HG03025 (cell line): ENCODE data around the gene FAM50B.

ENCODE experiments used
- ATAC-seq: cut with Tn5 transposase; IDR thresholded peaks from one replicate; pipeline ENCODE4 v1.9.1; 2021; ENCODE audit warnings: mild to moderate bottlenecking, moderate library complexity; ENCODE audit not compliant: unreplicated experiment, low FRiP score

The FAM50B gene

DNA sequence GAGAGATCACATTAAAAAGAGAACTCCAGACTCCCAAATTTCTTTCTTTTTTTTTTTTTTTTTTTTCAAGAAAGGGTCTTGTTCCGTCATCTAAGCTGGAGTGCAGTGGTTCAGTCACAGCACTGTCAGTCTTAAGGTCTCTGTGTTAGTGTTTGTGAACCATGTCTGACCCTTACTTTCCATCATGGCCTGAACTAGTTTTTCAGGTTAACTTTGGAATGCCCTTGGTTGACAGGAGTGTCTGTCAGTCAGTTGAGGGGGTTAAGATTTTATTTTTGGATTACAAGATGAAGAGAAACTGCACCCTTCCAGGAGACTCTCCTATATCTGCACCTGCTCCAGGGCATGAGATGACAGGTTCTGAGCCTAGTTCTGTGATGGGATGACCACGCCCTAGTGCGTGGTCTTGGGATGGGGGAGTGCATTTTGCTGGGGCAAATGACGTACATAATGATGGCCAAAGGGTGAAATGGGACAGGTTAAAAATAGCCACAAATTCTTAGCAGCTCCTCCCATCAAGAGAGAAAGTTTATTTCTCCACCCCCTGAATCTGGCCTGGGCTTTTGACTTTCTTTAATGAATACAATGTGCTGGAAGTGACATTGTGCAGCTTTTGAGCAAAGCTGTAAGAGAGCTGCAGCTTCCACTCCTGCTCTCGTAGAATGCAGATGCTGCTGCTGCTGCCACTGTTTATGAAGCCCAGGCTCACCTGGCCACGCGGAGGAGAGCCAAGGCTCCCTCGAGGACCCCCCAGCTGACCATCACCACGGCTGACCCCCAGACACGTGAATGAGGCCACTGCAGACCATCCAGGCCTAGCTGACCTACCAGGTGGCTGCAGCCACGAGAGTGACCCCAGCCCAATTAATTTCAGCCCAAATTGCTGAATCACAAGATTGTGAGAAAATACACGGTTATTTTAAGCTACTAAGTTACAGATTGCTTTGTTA is 29.7 kb upstream of the FAM50B start:
- no peak for ATAC-seq

DNA sequence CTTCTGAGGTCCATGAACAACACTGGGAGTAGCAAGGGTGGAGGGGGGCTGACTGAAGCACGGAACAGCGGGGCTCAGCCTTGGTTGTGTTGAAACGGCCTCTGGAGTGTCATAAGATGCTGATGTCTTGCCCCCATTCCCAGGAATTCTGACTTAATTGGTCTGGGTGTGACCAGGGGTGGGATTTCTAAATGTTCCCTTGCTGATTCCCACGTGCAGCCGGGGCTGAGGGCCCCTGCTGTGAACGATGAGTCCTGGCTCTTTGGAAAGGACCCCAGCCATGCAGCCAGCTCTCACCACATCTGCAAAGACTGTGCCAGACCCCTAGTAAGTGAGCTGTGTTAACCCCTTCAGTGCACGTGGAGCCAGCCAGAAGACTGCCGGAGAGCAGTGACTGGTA is 28.6 kb upstream of the FAM50B start:
- no peak for ATAC-seq

DNA sequence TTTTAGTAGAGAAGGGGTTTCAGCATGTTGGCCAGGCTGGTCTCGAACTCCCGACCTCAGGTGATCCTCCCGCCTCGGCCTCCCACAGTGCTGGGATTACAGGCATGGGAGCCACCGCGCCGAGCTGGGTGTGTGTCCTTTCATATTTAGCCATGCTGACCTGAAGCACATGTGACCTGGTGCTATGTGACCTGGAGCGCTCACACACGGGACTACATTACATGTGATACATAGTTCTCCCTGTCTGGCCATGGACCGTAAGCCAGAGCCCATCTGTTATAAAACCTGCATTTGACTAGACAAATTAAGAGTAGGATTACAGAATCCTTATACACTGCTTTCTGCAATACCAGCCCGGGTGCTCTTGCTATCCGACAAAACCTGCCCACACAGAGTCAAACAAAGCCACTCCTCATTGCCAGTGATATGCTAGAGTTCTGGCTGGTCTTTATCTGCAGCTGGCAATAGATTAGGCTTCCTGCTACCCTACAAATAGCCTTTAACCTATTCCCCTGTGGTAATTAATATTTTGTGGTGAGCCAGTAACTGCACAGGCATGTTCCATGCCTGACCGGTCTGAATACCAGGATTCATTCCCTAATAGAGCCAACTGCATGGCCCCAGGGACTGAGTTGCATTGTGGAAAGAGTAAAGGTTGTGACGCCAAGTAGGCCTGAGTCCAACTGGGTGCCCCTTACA is 26.3 kb upstream of the FAM50B start:
- no peak for ATAC-seq

DNA sequence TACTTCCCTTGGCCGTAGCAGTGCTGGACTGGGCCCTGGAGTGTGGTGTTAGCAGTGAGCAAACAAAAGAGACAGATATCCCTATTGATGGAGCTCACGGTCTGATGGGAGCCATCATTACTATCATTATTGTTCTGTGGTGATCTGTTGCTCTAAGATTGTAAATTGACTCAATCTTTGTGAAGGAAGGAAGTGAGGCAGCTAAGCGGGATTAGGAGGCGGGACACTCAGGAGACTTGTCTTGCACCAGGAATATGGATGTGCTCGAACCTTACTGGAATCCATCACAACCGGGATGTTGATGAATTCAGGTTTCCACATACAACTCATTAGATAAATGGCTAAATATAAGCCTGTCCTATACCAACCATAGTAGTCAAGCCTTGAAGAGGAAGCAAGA is 25.5 kb upstream of the FAM50B start:
- ATAC-seq, result no peak

DNA sequence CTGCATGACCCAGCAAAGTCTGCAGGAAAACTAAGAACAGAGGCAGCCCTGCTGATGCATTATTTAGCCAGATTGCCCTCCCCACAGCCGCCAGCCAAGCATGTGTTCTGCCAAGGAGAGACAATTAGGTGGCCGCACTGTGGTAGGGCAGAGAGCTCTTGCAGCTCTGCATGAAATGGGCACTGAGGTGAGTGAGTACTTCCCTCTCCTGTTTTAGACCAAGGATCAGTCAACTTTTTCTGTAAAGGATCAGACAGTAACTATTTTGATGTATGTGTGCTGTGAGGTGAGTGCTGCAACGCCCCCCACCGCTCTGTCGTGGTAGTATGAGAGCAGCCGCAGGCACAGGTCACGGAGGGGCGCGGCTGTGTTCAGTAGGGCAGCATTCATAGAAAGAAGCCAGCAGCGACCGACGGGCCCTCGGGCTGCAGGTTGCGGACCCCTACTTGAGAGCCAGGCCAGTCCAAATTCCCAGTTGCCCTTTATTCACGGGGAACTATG is 23.8 kb upstream of the FAM50B start:
- no peak for ATAC-seq

DNA sequence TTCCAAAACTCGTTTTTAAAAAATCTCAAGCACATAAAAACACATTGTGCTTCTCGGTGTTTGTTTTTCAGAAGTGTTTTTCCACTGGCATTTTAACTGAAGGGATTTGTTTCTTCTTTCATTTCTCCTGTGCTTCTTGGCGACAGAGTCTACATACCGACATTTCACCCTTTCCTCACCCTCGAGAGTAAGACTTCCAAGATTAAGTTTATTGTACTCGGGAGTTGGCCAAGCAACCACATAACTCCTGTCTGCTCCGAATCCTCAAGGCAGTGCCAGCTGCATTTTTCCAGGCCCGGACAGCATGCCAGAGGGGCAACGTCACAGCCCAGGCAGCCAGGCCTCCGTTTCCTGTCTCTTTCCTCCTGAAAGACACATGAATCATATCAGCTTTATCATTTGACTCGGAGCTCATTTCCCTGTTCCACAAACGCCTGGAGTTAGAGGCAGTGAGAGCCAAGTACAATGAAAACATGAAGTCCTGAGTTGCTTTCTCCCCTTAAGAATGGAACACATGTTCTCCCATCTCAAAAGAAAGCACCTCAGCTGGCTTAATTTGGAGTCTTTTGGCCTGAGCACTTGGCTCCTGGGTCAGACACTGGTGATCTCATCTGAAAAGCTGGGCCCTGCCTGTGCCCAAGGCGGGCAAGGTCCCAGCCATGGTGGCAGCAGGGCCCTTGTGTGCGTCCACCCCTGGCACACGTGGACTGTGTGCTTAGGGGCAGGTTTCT is 23.2 kb upstream of the FAM50B start:
- no peak for ATAC-seq

DNA sequence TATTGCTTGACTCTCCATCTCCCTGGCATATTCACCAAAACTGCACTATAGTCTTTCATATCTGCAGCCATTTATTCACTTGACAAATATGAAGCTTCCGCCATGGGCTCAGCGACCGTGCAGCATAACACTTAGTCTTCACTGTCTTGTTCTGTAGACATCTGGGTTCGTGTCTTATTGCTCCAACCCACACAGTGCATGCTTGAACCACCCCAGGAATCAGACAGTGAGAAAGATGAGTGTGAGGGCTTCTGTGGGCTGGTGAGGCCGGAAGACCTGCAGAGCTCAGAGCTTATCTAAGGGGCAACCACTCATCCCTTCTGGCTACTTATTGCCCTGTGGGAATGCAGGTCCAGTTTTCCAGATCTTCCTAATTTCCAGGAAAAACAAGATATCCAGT is 19.9 kb upstream of the FAM50B start:
- ATAC-seq, result no peak

DNA sequence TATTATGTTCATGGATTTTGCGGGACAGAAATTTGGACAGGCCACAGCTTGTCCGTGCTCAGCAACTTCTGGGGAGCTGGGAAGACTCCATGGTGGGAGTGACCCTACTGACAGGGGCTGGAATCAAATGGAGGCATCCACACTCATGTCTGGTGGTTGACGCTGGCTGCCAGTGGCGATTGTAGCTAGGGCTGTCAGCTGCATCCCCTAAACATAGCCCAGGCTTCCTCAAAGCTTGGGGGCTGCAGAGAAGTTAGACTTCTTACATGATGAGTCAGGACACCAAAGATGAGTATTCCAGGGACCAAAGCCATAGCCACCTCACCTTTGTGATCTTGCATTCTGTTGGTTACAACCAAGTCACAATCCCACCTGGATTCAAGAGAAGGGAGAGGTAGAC is 18.4 kb upstream of the FAM50B start:
- no peak for ATAC-seq

DNA sequence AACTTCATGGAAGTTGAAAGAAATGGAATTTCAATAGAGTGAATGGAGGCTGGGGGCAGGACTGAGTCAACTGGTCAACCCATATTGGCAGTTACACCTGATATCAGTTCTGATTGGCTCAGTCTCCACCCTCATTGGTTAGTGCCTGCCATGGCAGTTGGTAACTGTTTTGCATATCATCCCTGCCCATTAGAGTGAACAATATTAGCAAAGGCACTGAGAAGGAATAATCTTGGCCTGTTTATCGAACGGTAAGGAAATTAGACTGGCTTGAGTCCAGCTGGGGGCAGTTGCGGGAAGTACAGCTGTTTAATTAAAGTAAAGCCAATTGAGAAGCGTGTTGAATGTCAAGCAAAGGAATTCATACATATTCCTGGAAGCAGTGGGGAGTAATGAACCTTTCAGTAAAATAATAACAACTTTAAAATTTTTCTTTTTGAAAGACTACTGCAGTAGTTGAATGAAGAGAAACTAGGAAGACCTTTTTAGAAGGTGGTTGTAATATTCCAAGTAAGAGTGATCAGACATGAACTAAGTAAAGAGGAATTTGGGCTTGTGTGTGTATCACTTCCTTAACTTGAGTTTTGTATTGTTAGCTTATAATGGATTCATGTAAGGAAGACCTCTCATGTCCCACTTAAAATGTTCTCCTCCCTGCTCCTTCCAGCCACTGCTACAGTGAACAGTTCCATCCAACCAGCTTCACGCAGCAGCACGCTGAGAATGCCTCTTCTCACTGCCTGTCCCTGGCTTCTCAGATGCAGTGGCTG is 17.2 kb upstream of the FAM50B start:
- ATAC-seq, result no peak

DNA sequence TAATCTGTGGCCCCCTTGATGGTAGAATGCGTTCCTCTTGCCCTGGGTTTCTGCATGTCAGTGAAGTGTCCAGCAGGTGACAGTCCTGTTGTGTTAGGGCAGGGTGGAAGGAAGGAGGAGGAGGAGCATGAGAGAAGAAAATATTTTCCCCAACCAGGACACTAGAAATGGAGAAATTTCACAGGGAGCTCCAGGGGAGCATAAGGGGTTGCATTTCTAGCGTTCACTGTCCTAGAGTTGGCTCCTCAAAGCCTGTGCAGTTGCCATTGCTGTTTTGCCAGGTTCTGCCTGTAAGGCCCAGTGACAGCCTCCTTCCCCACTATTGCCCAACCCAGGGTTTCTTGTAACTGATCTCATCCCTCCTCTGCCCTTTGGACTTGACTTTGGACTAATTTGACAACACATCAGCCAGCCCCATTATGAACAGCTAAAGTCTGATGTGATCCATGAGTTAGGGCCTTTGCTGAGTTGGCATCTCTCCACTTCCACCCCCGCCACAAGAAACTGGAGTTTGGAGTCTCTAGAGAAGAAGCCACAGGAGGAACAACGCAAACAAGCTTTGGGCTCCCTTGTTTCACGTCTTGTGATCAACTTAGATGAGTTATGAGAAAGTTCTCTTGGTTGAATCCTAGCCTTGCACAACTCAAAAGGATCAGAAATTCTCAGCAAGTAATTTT is 14.0 kb upstream of the FAM50B start:
- no peak for ATAC-seq

DNA sequence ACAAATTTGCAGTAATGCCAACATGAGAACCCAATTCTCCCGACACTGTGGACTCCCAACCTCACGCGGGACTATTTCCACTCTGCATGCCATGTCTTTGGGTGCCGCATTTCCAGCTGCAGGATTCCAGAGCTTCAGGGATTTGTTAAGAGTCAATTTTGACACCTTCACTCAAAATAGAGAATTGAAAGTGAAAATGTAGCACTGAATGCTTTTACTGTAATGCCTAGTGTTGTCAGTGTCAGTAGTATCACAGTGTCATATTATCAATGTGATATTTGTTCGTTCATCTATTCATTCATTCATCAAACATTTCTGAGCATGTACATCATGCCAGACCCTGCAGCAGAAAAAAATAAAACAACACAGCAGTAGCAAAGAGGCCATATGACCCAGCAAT is 13.4 kb upstream of the FAM50B start:
- no peak for ATAC-seq

DNA sequence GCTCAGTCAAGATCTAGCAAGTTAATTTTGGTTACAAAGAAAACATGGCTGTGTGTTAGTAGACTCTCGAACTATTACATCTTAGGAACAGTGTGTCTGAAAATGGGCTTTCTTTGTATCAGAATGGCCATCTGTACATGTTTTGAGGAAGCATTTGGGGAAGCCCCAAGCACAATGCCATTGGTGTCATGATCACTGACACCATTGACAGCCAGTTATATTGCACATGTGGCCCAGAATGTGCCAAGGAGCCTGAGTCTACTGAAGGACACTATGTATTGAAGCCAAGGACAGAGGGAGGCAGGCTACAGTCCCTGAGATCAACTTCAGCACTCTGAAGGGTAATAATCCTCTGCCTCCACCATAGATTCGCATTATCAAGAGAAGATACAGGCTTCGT is 12.6 kb upstream of the FAM50B start:
- ATAC-seq, result no peak

DNA sequence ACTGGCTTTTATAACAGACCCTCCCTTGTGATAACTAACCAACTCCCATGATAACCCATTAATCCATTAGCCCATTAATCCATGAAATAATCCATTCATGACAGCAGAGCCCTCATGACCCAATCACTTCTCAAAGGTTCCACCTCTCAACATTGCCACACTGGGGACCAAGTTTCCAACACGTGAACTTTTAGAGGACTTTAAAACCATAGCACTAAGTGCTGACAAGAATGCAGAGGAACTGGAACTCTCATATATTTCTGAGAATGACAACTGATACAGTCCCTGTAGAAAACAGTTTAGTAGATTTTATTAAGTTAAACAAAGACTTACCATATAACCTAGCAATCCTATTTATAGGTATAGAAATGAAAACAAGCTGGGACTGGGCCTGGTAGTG is 11.4 kb upstream of the FAM50B start:
- ATAC-seq, result no peak

DNA sequence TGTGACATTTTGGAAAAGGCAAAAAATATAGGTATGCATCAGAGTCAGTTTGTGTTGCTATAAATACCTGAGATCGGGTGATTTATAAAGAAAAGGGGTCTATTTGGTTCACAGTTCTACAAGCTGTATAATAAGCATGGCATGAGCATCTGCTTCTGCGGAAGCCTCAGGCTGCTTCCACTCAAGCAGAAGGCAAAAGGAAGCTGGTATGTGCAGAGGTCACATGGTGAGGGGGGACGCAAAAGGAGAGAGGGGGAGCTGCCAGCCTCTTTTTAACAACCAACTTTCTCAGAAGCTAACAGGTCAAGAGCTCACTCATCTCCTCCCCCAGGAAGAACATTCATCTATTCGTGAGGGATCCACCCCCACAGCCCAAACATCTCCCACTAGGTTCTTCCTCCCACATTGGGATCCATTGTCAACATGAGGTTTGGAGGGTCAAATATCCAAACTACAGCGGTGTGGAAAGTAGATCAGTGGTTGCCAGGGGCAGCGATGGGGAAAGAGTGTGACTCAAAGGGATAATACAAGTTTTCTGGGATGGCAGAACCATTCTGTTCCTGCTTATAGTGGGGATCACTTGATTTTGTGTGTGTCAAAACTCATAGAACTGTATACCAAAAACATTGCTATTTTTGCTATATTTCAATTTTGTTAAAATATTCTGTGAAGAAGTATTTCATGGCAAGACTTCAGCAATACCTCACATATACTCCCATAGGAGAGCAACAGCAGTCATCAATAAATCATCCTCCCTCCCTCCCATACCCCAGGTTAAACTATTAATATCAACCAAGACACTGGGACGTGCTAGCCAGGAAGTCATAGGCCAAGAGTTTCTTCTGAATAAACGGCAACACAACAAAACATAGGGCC is 9.9 kb upstream of the FAM50B start:
- ATAC-seq, result no peak

DNA sequence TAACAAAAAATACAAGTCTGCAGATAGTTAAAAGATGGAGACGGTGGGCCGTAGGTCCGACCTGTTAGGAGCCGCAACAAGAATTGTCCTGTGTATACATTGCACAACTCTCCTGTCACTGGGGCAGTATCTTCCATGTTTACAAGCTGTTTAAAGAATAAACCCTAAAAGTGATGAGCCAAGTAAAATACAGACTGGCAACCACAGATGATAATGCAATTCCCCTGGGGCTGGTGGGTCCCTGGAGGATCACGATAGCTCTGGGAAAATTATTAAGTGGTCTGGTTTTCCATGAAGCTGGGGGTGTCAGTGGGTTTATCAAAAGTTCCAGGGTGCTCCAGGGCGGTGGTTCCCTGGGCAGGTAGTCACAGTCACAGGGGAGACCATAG is 8.1 kb upstream of the FAM50B start:
- no peak for ATAC-seq

DNA sequence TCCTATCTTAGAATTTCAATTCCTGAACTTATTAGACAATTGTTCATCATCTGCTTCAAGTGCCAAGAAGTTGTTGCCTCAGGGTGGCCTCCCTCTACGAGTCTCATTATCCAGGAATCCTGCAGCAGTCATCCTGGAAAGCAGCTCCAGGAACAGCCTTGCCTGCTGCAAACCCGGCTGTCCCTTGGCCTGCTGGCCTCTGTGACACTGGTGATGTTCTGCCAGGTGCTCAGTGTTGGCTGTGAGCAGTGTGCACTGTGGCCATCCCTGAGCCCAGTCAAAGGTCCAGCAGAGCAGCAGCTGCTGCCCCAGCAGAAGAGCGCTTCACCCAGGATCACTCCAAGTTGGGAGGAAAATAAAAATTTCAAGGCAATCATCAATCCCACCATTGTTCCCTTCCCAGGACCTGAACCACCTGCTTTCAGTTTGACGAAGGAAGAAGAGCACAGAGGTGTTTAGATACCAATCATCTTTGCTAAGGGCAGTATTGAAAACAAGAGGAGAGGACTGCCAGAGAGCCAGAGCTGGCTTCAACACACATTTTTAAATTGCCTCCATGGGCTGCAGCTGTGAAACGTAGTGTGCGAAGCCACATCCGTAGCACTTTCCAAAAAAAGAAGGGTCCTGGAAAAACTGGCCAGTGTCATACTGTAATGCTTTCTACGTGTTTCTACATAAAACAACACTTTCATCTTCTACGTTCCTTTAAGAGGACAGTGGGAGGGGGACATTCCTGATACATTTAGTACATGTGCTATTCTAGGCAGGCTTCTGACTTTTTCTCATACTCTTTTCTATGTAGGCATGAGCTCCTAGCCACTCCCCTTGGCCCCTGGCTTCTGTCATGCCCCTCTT is 7.2 kb upstream of the FAM50B start:
- ATAC-seq, result no peak

DNA sequence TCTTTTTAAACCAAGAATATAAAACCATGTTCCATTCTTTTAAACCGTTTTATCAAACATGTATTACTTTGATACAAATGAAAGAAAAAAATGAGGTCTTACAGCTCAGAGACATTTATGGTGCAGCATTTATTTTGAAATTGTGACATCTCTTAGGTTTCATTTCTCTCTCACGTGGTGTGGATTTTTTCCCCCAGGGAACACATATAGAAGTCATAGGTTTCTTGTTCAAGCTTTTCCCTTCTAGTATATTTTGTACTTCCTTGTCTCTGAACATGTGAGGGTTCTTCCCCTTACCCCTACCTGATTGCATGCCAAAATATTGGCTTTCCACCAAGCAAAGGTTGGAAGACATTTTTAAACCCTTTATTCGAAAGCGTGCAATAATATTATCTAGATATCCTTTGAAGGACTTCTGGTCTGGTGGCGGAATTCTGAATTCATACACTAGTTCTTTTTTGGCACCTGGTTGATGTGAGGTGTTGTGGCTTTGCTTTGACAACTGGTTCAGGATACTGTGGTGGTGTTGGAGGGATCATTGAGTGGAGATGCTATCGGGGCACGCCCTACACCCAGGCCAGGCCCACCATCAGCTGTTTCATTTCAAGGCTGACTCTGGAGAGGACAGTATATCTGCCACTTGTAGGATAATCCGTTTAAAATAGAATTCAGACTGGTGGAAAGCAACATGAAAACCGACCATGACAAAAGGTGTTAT is 5.6 kb upstream of the FAM50B start:
- no peak for ATAC-seq
